ENCODE data around the gene PREB. TPM values are rescaled to one million over a fixed set of nuclear protein-coding genes. Genes with fewer than 3 reads are reported as not detected.

The PREB gene
- total RNA-seq, 1 donor from 2014 or later: 19.0 TPM

DNA sequence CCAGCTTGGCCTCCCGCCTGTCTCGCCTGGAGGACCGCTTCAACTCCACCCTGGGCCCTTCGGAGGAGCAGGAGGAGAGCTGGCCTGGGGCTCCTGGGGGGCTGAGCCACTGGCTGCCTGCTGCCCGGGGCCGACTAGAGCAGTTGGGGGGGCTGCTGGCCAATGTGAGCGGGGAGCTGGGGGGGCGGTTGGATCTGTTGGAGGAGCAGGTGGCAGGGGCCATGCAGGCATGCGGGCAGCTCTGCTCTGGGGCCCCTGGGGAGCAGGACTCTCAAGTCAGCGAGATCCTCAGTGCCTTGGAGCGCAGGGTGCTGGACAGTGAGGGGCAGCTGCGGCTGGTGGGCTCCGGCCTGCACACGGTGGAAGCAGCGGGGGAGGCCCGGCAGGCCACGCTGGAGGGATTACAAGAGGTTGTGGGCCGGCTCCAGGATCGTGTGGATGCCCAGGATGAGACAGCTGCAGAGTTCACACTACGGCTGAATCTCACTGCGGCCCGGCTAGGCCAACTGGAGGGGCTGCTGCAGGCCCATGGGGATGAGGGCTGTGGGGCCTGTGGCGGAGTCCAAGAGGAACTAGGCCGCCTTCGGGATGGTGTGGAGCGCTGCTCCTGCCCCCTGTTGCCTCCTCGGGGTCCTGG, 51.5 kb downstream of the PREB start:
- no peak for DNase-seq

DNA sequence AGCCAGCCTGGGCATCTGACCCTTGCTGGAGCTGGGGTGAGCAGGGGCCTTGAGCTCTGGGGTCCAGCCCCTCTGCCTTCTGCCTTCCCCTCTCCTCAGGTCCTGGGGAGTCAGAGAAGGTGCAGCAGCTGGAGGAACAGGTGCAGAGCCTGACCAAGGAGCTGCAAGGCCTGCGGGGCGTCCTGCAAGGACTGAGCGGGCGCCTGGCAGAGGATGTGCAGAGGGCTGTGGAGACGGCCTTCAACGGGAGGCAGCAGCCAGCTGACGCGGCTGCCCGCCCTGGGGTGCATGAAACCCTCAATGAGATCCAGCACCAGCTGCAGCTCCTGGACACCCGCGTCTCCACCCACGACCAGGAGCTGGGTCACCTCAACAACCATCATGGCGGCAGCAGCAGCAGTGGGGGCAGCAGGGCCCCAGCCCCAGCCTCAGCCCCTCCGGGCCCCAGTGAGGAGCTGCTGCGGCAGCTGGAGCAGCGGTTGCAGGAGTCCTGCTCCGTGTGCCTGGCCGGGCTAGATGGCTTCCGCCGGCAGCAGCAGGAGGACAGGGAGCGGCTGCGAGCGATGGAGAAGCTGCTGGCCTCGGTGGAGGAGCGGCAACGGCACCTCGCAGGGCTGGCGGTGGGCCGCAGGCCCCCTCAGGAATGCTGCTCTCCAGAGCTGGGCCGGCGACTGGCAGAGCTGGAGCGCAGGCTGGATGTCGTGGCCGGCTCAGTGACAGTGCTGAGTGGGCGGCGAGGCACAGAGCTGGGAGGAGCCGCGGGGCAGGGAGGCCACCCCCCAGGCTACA, 52.3 kb downstream of the PREB start:
- no peak for DNase-seq

Other genes with a start within 250 kb of the PREB start
- gene MAPRE3, start 164.0 kb downstream of the PREB start, total RNA-seq: 15.4 TPM
- gene TMEM214, start 101.7 kb downstream of the PREB start, total RNA-seq: 7.8 TPM
- gene AGBL5, start 83.0 kb downstream of the PREB start, total RNA-seq: 17.5 TPM
- gene OST4, start 63.0 kb downstream of the PREB start, total RNA-seq: 132 TPM
- gene EMILIN1, start 56.0 kb downstream of the PREB start, total RNA-seq: 4.5 TPM
- 6.2 TPM for gene KHK, start 47.9 kb downstream of the PREB start, total RNA-seq
- 17.3 TPM for gene CGREF1, start 15.5 kb downstream of the PREB start, total RNA-seq
- 0.31 TPM for gene ABHD1, start 10.8 kb downstream of the PREB start, total RNA-seq
- gene PRR30, start 4.8 kb upstream of the PREB start, total RNA-seq: not detected
- not detected for gene TCF23, start 14.4 kb upstream of the PREB start, total RNA-seq
- gene ATRAID, start 77.4 kb upstream of the PREB start, total RNA-seq: 43.7 TPM
- gene SLC5A6, start 77.6 kb upstream of the PREB start, total RNA-seq: 15.6 TPM
- 16.2 TPM for gene CAD, start 82.7 kb upstream of the PREB start, total RNA-seq
- 0.47 TPM for gene SLC30A3, start 128.4 kb upstream of the PREB start, total RNA-seq
- not detected for gene DNAJC5G, start 140.8 kb upstream of the PREB start, total RNA-seq
- gene TRIM54, start 147.8 kb upstream of the PREB start, total RNA-seq: not detected
- 1.1 TPM for gene UCN, start 173.8 kb upstream of the PREB start, total RNA-seq
- 36.8 TPM for gene MPV17, start 188.5 kb upstream of the PREB start, total RNA-seq
- gene GTF3C2, start 222.1 kb upstream of the PREB start, total RNA-seq: 28.2 TPM
- 19.2 TPM for gene EIF2B4, start 235.7 kb upstream of the PREB start, total RNA-seq
- gene SNX17, start 236.0 kb upstream of the PREB start, total RNA-seq: 51.5 TPM
- 12.0 TPM for gene ZNF513, start 246.1 kb upstream of the PREB start, total RNA-seq

All from occipital lobe (tissue), 2 donors.